ENCODE results near the gene CRYGN. TPM values are rescaled to one million over a fixed set of nuclear protein-coding genes. Genes with fewer than 3 reads are reported as not detected.
A peak's percentile ranks its signal among the peaks of the same experiment; 100 is the strongest.

The CRYGN gene
- total and polyA plus RNA-seq, 2 experiments from 2014 or later, result 0.59 to 1.5 TPM

GRCh38 chr7:151472644-151473380 is 32.9 kb upstream of the CRYGN start:
- Mint-ChIP-seq H3K4me1 (peaks cover 84% of the 10 kb centered on the region), H3K27me3 (ENCODE audit: insufficient read depth, low read depth, poor library complexity) (peaks cover 13% of the 10 kb centered on the region), H3K27ac (peak overlapping the region; percentile 96), H3K36me3 (ENCODE audit: low read depth) (peaks cover 70% of the 10 kb centered on the region), H3K9me3 (peaks cover 3% of the 10 kb centered on the region; the same call in 2 of the 3 replicates), H3K4me3 (peak overlapping the region; percentile 52; the same call in 2 of the 3 replicates)
- H3K27me3 ChIP-seq (ENCODE audit: insufficient read depth), result no peaks in the 10 kb centered on the region
- H3K79me2 ChIP-seq (replicated peaks; ENCODE audit: insufficient read depth), result peaks cover 58% of the 10 kb centered on the region
- no peak for DNase-seq (ENCODE audit: low spot score)
- H3K27ac ChIP-seq (ENCODE audit: low read depth), result peak overlapping the region; percentile 81
- H4K20me1 ChIP-seq (replicated peaks; ENCODE audit: insufficient read depth), result no peaks in the 10 kb centered on the region; the same call in none of the 2 replicates
- TF ChIP-seq REST (IDR thresholded peaks at IDR 0.05; ENCODE audit: unreplicated experiment), result no peak
- TF ChIP-seq ZNF114 (CRISPR knock-in tag; IDR thresholded peaks at IDR 0.05), result no peak
- TF ChIP-seq ETS1 (IDR thresholded peaks at IDR 0.05), result no peak
- no peak for TF ChIP-seq CREB1 (CRISPR knock-in tag; IDR thresholded peaks at IDR 0.05; ENCODE audit: low read depth)
- TF ChIP-seq CTCF (conservative IDR thresholded peaks at IDR 0.05; ENCODE audit: low read depth in 2 of 2), result peak in 1 of 2 experiments; percentile 31; a peak in 1 of 4 replicates
- H3K4me2 ChIP-seq, result peak overlapping the region; percentile 69
- H2AFZ ChIP-seq, result no peak overlapping the region
- H3K36me3 ChIP-seq (ENCODE audit: insufficient read depth), result peaks cover 20% of the 10 kb centered on the region
- H3F3A ChIP-seq (replicated peaks; ENCODE audit: low read depth), result peaks cover 7% of the 10 kb centered on the region
- peaks cover 68% of the 10 kb centered on the region for H3K4me1 ChIP-seq (ENCODE audit: insufficient read depth)
- no peaks in the 10 kb centered on the region for H3K9me2 ChIP-seq (ENCODE audit: insufficient read depth)
- peak; percentile 12; the same call in 2 of the 3 replicates for ATAC-seq
- 0 out of 2 replicates have a peak overlapping the region, but pooled peaks have one; percentile 20 for H3K4me3 ChIP-seq

GRCh38 chr7:151470711-151471110 is 30.8 kb upstream of the CRYGN start:
- ATAC-seq, result peak; percentile 10; the same call in 2 of the 3 replicates
- H3K4me3 ChIP-seq, result no peak overlapping the region
- peaks cover 30% of the 10 kb centered on the region for H3K36me3 ChIP-seq (ENCODE audit: insufficient read depth)
- peaks cover 37% of the 10 kb centered on the region for H3K79me2 ChIP-seq (replicated peaks; ENCODE audit: insufficient read depth)
- Mint-ChIP-seq H3K36me3 (ENCODE audit: low read depth) (peaks cover 79% of the 10 kb centered on the region), H3K4me3 (peak overlapping the region; percentile 4; the same call in 1 of the 3 replicates), H3K27me3 (ENCODE audit: insufficient read depth, low read depth, poor library complexity) (peaks cover 13% of the 10 kb centered on the region), H3K27ac (peak overlapping the region; percentile 87), H3K4me1 (peaks cover 71% of the 10 kb centered on the region), H3K9me3 (peaks cover 3% of the 10 kb centered on the region; the same call in 2 of the 3 replicates)
- H3K27me3 ChIP-seq (ENCODE audit: insufficient read depth), result no peaks in the 10 kb centered on the region
- H3F3A ChIP-seq (replicated peaks; ENCODE audit: low read depth), result peaks cover 7% of the 10 kb centered on the region
- no peak for DNase-seq (ENCODE audit: low spot score)
- H3K9me2 ChIP-seq (ENCODE audit: insufficient read depth), result no peaks in the 10 kb centered on the region
- peaks cover 50% of the 10 kb centered on the region for H3K4me1 ChIP-seq (ENCODE audit: insufficient read depth)
- no peaks in the 10 kb centered on the region for H4K20me1 ChIP-seq (replicated peaks; ENCODE audit: insufficient read depth)
- H2AFZ ChIP-seq, result no peak overlapping the region
- peak overlapping the region; percentile 7; the same call in 1 of the 2 replicates for H3K27ac ChIP-seq (ENCODE audit: low read depth)
- H3K4me2 ChIP-seq, result peak overlapping the region; percentile 69
- TF ChIP-seq ZNF462 (CRISPR knock-in tag; IDR thresholded peaks at IDR 0.05), result no peak

Data from GM23338 (cell line).